NCI-H2107 (cell line): ENCODE data around the gene PDCD1LG2.

Experiments used
- DNase-seq: peaks from one replicate; lab custom pipeline; 2025; lab: John Stamatoyannopoulos, UW

Gene PDCD1LG2

GRCh38 chr9:5611321-5612184 is 101.2 kb downstream of the PDCD1LG2 start:
- DNase-seq = no peak

GRCh38 chr9:5612185-5612530 is 101.8 kb downstream of the PDCD1LG2 start:
- DNase-seq = no peak

GRCh38 chr9:5614192-5614591 is 103.9 kb downstream of the PDCD1LG2 start:
- no peak for DNase-seq

GRCh38 chr9:5614985-5615384 is 104.7 kb downstream of the PDCD1LG2 start:
- DNase-seq = no peak

- no peak for DNase-seq
Measured at GRCh38 chr9:5617749-5618148, 107.4 kb downstream of the PDCD1LG2 start.

GRCh38 chr9:5620494-5620893 is 110.2 kb downstream of the PDCD1LG2 start:
- no peak for DNase-seq
